Endodermal cell (in vitro differentiated cells): ENCODE data around the gene DDX55. TPM values are rescaled to one million over a fixed set of nuclear protein-coding genes. Genes with fewer than 3 reads are reported as not detected.

Experiments used
- DNase-seq: peaks from one replicate; pipeline ENCODE4 v3.0.0-alpha.2; 2017
- H3K27ac ChIP-seq: 2 replicates; pipeline ENCODE4 v1.5.1; 2013; ENCODE audit warnings: mild to moderate bottlenecking, low read depth, low read length, moderate library complexity
- H3K27me3 ChIP-seq: 2 replicates; pipeline ENCODE4 v1.6.1; 2013; ENCODE audit warnings: mild to moderate bottlenecking, low read length, moderate library complexity; ENCODE audit not compliant: insufficient read depth, control insufficient read depth, poor library complexity, severe bottlenecking
- H3K36me3 ChIP-seq: 2 replicates; pipeline ENCODE4 v1.7.0; 2013; ENCODE audit warnings: mild to moderate bottlenecking, low read length, moderate library complexity; ENCODE audit not compliant: control insufficient read depth, insufficient read depth
- H3K4me1 ChIP-seq: one replicate; pipeline ENCODE4 v1.7.0; 2013; ENCODE audit warnings: low read length; ENCODE audit not compliant: control insufficient read depth, insufficient read depth
- H3K4me3 ChIP-seq: 2 replicates; pipeline ENCODE4 v1.5.1; 2013; ENCODE audit warnings: mild to moderate bottlenecking, low read length, moderate library complexity
- H3K9ac ChIP-seq: 2 replicates; pipeline ENCODE4 v1.6.1; 2013; ENCODE audit warnings: mild to moderate bottlenecking, low read length, moderate library complexity; ENCODE audit not compliant: poor library complexity, severe bottlenecking; ENCODE audit errors: extremely low read depth
- H3K9me3 ChIP-seq: 2 replicates; pipeline ENCODE4 v1.6.1; 2013; ENCODE audit warnings: mild to moderate bottlenecking, low read length, moderate library complexity; ENCODE audit not compliant: control insufficient read depth
- H3K27ac Mint-ChIP-seq: 2 replicates; pipeline ENCODE4 v1.8.0; 2020; ENCODE audit warnings: mixed read lengths
- H3K27me3 Mint-ChIP-seq: 2 replicates; pipeline ENCODE4 v1.8.0; 2021; ENCODE audit warnings: mild to moderate bottlenecking, mixed read lengths; ENCODE audit not compliant: insufficient read depth
- H3K36me3 Mint-ChIP-seq: 2 replicates; pipeline ENCODE4 v1.8.0; 2020; ENCODE audit warnings: low read depth, mixed read lengths
- H3K4me1 Mint-ChIP-seq: 2 replicates; pipeline ENCODE4 v1.8.0; 2020; ENCODE audit warnings: mixed read lengths
- H3K4me3 Mint-ChIP-seq: 2 replicates; pipeline ENCODE4 v1.8.0; 2020; ENCODE audit warnings: mild to moderate bottlenecking, moderate library complexity, mixed read lengths
- H3K9me3 Mint-ChIP-seq: 2 replicates; pipeline ENCODE4 v1.8.0; 2020; ENCODE audit warnings: mild to moderate bottlenecking, mixed read lengths
- CTCF ChIP-seq: fragments of 200-600 bp; sonication (generic); conservative IDR thresholded peaks from 2 replicates; pipeline ENCODE4 v1.5.0; 2021; ENCODE audit warnings: antibody characterized with exemption, mild to moderate bottlenecking
- WGBS, 2 experiments: methylation state at CpG; one replicate each; pipeline versions ENCODE4 v1.1.5 to v1.1.7; 2013; ENCODE audit warnings: missing lambda C conversion rate in 2 of 2, mixed read lengths in 1 of 2; ENCODE audit not compliant: insufficient coverage in 1 of 2, insufficient read length in 1 of 2; 5-methylcytosine and 5-hydroxymethylcytosine counted together
- total RNA-seq, 2 donors: library from RNA; stranded (reverse); fragmentation: NEBNext Ultra II Directional in 1 of 2; extraction: Animal tissue kit (Norgen Biotek cat#: 25700) in 1 of 2; gene quantifications; 2 replicates in 1 of 2; 3 replicates in 1 of 2; pipeline ENCODE4 v1.2.1, GENCODE V29; 2021

Gene DDX55
- total RNA-seq, 2 donors from 2014 or later = 34.4 to 36.7 TPM

GRCh38 chr12:123621619-123622530 lies 20.0 kb downstream of the DDX55 start:
- no peak for TF ChIP-seq CTCF
- Mint-ChIP-seq H3K27me3 (no peaks in the 10 kb centered on the region), H3K4me1 (no peaks in the 10 kb centered on the region), H3K9me3 (no peaks in the 10 kb centered on the region), H3K4me3 (no peak overlapping the region), H3K36me3 (peaks cover 75% of the 10 kb centered on the region), H3K27ac (peak overlapping the region; percentile 81)
- Histone ChIP-seq H3K4me1 (no peaks in the 10 kb centered on the region), H3K27ac (no peak overlapping the region), H3K9ac (no peak overlapping the region), H3K4me3 (no peak overlapping the region), H3K27me3 (no peaks in the 10 kb centered on the region), H3K9me3 (no peaks in the 10 kb centered on the region), H3K36me3 (peaks cover 89% of the 10 kb centered on the region)
- 94 to 97% methylated on average over 14 to 15 of the region's 15 CpGs for WGBS, 2 experiments
- DNase-seq = no peak

GRCh38 chr12:123633379-123634141 lies 31.7 kb downstream of the DDX55 start, which contains the start of the genes EIF2B1 and GTF2H3:
Gene EIF2B1 (minus strand): TSS chr12:123633686. CDS start chr12:123633557, 129 bp downstream.
Gene GTF2H3 (plus strand): TSS chr12:123633829. CDS start chr12:123633860, 31 bp downstream.
- peaks cover 3% of the 10 kb centered on the region for H3K4me1 ChIP-seq
- 0 to 2% methylated on average over 7 to 52 of the region's 52 CpGs for WGBS, 2 experiments
- DNase-seq = peak; percentile 100
- no peak for TF ChIP-seq CTCF
- peaks cover 8% of the 10 kb centered on the region for H3K4me1 Mint-ChIP-seq
- peak within 1 kb of the TSS; percentile 99 for H3K27ac Mint-ChIP-seq
- no peaks in the 10 kb centered on the region for H3K9me3 Mint-ChIP-seq
- no peaks in the 10 kb centered on the region for H3K9me3 ChIP-seq
- no peaks in the 10 kb centered on the region for H3K27me3 ChIP-seq
- H3K36me3 Mint-ChIP-seq = peaks cover 28% of the 10 kb centered on the region
- peak within 1 kb of the TSS; percentile 79 for H3K4me3 Mint-ChIP-seq
- H3K27ac ChIP-seq = peak within 1 kb of the TSS; percentile 79
- no peaks in the 10 kb centered on the region for H3K27me3 Mint-ChIP-seq
- peaks cover 32% of the 10 kb centered on the region for H3K36me3 ChIP-seq
- H3K9ac ChIP-seq = peak within 1 kb of the TSS; percentile 97
- H3K4me3 ChIP-seq = peak within 1 kb of the TSS; percentile 98

- H3K27ac Mint-ChIP-seq = peak overlapping the region; percentile 99
- peak overlapping the region; percentile 79 for H3K27ac ChIP-seq
- 7 to 14% methylated on average over 16 to 19 of the region's 19 CpGs for WGBS, 2 experiments
- peak overlapping the region; percentile 98 for H3K4me3 ChIP-seq
- H3K9me3 ChIP-seq = no peaks in the 10 kb centered on the region
- no peak for TF ChIP-seq CTCF
- H3K4me1 Mint-ChIP-seq = peaks cover 8% of the 10 kb centered on the region
- peak; percentile 53 for DNase-seq
- peaks cover 26% of the 10 kb centered on the region for H3K36me3 ChIP-seq
- no peaks in the 10 kb centered on the region for H3K27me3 ChIP-seq
- no peaks in the 10 kb centered on the region for H3K9me3 Mint-ChIP-seq
- H3K4me1 ChIP-seq = peaks cover 3% of the 10 kb centered on the region
- peak overlapping the region; percentile 79 for H3K4me3 Mint-ChIP-seq
- no peaks in the 10 kb centered on the region for H3K27me3 Mint-ChIP-seq
- peak overlapping the region; percentile 97 for H3K9ac ChIP-seq
- H3K36me3 Mint-ChIP-seq = peaks cover 23% of the 10 kb centered on the region
Observed at GRCh38 chr12:123634142-123634561, 32.3 kb downstream of the DDX55 start.
